ENCODE data around the gene TMEM50B. TPM values are rescaled to one million over a fixed set of nuclear protein-coding genes. Genes with fewer than 3 reads are reported as not detected.

The TMEM50B gene
- total RNA-seq, 1 experiment from 2014 or later, result 21.5 TPM

DNA sequence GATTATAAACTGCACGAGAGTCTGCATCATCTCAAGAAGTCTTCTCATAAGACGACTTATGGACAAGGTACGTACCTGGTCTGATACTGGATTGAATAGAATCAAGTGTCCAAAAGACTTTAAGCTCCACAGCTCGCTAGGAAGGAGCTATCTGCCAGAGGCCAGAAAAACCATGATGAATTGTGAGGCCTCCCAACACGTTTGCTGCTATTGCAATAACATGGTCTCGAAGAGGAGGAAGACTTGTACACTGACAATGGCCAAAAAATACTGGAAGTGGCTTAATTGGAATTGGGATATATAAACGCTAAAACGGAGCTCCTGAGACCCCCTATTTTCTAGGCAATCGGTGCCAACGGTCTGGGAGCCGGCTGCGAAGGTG is 11.2 kb upstream of the TMEM50B start:
- no peaks in the 10 kb centered on the region for H3K9me3 ChIP-seq (ENCODE audit: low read length)
- no peaks in the 10 kb centered on the region for H3F3A ChIP-seq (ENCODE audit: low read length, unreplicated experiment)
- H3K4me2 ChIP-seq (ENCODE audit: low read length), result peak overlapping the region; percentile 83
- ATAC-seq (peak; percentile 19), DNase-seq (no peak)
- no peaks in the 10 kb centered on the region for H3K27me3 ChIP-seq (ENCODE audit: low read length)
- TF ChIP-seq, protein P1, sequence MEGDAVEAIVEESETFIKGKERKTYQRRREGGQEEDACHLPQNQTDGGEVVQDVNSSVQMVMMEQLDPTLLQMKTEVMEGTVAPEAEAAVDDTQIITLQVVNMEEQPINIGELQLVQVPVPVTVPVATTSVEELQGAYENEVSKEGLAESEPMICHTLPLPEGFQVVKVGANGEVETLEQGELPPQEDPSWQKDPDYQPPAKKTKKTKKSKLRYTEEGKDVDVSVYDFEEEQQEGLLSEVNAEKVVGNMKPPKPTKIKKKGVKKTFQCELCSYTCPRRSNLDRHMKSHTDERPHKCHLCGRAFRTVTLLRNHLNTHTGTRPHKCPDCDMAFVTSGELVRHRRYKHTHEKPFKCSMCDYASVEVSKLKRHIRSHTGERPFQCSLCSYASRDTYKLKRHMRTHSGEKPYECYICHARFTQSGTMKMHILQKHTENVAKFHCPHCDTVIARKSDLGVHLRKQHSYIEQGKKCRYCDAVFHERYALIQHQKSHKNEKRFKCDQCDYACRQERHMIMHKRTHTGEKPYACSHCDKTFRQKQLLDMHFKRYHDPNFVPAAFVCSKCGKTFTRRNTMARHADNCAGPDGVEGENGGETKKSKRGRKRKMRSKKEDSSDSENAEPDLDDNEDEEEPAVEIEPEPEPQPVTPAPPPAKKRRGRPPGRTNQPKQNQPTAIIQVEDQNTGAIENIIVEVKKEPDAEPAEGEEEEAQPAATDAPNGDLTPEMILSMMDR (conservative IDR thresholded peaks at IDR 0.05; ENCODE audit: low read depth, low read length), result no peak
- no peak for TF ChIP-seq EZH2phosphoT487 (IDR thresholded peaks at IDR 0.05; ENCODE audit: borderline replicate concordance, low read length)
- no peak for TF ChIP-seq EZH2 (IDR thresholded peaks at IDR 0.05; ENCODE audit: low read length, unreplicated experiment)
- H2AFZ ChIP-seq (ENCODE audit: low read length), result peak overlapping the region; percentile 94
- no peaks in the 10 kb centered on the region for H3K9me2 ChIP-seq (replicated peaks; ENCODE audit: low read length)
- H3K4me1 ChIP-seq (ENCODE audit: insufficient read depth, low read length), result no peaks in the 10 kb centered on the region
- POLR2A ChIA-PET (ENCODE audit: unreplicated experiment), result interaction anchor here (0.6 to 1.6 kb wide), 2 partner anchors 7 to 11 kb away, joined by 10 to 29 read pairs; partner anchors contain the start of gene TMEM50B
- intact Hi-C loops (cut with micrococcal nuclease), result no loop called here
- H3K27ac ChIP-seq (ENCODE audit: low read length), result no peak overlapping the region
- no peaks in the 10 kb centered on the region for H4K20me1 ChIP-seq (ENCODE audit: low read length)
- no peaks in the 10 kb centered on the region for H3K79me2 ChIP-seq (ENCODE audit: low read length)
- H3K9ac ChIP-seq (ENCODE audit: low read length), result peak overlapping the region; percentile 34
- BruUV-seq (replicated peaks), result TSS peak; percentile 76
- CTCF ChIA-PET, result interaction anchor here (0.6 to 1.5 kb wide), 4 partner anchors 11 to 294 kb away, joined by 3 to 16 read pairs (median 3); partner anchors contain the start of gene TMEM50B
- H3K4me3 ChIP-seq (ENCODE audit: low read length), result peak overlapping the region; percentile 82
- H3K36me3 ChIP-seq (ENCODE audit: low read depth, low read length), result no peaks in the 10 kb centered on the region

DNA sequence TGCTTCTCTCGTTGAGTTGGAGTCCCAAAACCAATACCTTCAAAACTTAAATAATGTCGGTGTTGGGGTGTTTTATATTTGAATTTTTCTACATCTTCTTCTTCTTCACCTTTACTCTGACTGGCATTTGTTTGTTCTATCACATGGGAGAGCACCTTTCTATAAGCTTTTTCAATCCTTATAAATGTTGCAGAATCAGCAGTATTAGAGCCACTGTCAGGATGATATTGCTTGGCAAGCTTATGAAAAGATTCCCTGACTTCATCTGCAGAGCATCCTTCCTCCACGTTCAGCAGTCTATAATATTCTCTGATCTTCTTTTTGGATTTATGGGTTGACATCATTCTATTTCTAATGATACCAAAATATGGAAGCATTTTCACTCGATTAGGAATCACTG is 9.2 kb upstream of the TMEM50B start:
- DNase-seq (no peak), ATAC-seq (no peak)
- Histone ChIP-seq H3K27me3 (ENCODE audit: low read length) (no peaks in the 10 kb centered on the region), H3K36me3 (ENCODE audit: low read depth, low read length) (no peaks in the 10 kb centered on the region), H2AFZ (ENCODE audit: low read length) (no peak overlapping the region), H3F3A (ENCODE audit: low read length, unreplicated experiment) (no peaks in the 10 kb centered on the region), H3K9me3 (ENCODE audit: low read length) (no peaks in the 10 kb centered on the region), H3K79me2 (ENCODE audit: low read length) (no peaks in the 10 kb centered on the region), H3K4me1 (ENCODE audit: insufficient read depth, low read length) (no peaks in the 10 kb centered on the region), H3K27ac (ENCODE audit: low read length) (no peak overlapping the region), H4K20me1 (ENCODE audit: low read length) (no peaks in the 10 kb centered on the region), H3K4me2 (ENCODE audit: low read length) (no peak overlapping the region), H3K4me3 (ENCODE audit: low read length) (no peak overlapping the region), H3K9me2 (replicated peaks; ENCODE audit: low read length) (no peaks in the 10 kb centered on the region), H3K9ac (ENCODE audit: low read length) (no peak overlapping the region)
- TF ChIP-seq, protein P1 (conservative IDR thresholded peaks at IDR 0.05; ENCODE audit: low read depth, low read length), result no peak
- no TSS peak for BruUV-seq (replicated peaks)
- intact Hi-C loops (cut with micrococcal nuclease), result no loop called here
- ChIA-PET CTCF (no interaction called here), POLR2A (ENCODE audit: unreplicated experiment) (interaction anchor here (0.6 kb wide), 1 partner anchor 100 kb away, joined by 9 read pairs; no protein-coding TSS in a partner anchor)

DNA sequence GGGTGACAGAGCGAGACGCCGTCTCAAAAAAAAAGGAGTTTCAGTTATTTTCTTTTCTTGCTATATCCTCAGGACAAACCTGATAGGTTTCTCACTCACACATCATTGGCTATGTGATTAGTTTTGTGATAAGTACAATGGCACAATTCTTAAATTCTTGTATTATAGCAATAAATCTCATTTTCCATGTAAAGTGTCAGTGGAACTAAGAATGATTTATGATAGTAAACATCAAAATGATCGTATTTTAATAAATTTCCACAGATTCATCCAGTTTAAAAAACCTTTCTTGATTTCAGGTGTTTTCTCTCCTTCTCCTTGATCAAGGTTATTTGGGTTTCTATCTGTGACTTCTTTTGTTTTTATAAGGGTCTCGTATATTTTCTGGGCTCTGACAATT is 8.2 kb upstream of the TMEM50B start:
- ATAC-seq (no peak), DNase-seq (no peak)
- Histone ChIP-seq H3K9me3 (ENCODE audit: low read length) (no peaks in the 10 kb centered on the region), H3K4me1 (ENCODE audit: insufficient read depth, low read length) (no peaks in the 10 kb centered on the region), H3K4me2 (ENCODE audit: low read length) (no peak overlapping the region), H3K27me3 (ENCODE audit: low read length) (no peaks in the 10 kb centered on the region), H4K20me1 (ENCODE audit: low read length) (no peaks in the 10 kb centered on the region), H3K4me3 (ENCODE audit: low read length) (no peak overlapping the region), H2AFZ (ENCODE audit: low read length) (no peak overlapping the region), H3K36me3 (ENCODE audit: low read depth, low read length) (no peaks in the 10 kb centered on the region), H3K27ac (ENCODE audit: low read length) (no peak overlapping the region), H3K9me2 (replicated peaks; ENCODE audit: low read length) (no peaks in the 10 kb centered on the region), H3K9ac (ENCODE audit: low read length) (no peak overlapping the region), H3F3A (ENCODE audit: low read length, unreplicated experiment) (no peaks in the 10 kb centered on the region), H3K79me2 (ENCODE audit: low read length) (no peaks in the 10 kb centered on the region)
- BruUV-seq (replicated peaks), result no TSS peak
- ChIA-PET POLR2A (ENCODE audit: unreplicated experiment) (no interaction called here), CTCF (no interaction called here)
- intact Hi-C loops (cut with micrococcal nuclease), result no loop called here
- TF ChIP-seq EZH2 (IDR thresholded peaks at IDR 0.05; ENCODE audit: low read length, unreplicated experiment), result no peak
- TF ChIP-seq, protein P1 (conservative IDR thresholded peaks at IDR 0.05; ENCODE audit: low read depth, low read length), result no peak
- no peak for TF ChIP-seq EZH2phosphoT487 (IDR thresholded peaks at IDR 0.05; ENCODE audit: borderline replicate concordance, low read length)

Data from PC-3 (cell line).